ENCODE data around the gene VPS50.
"Not testable (repeated sequence)": the region's sequence is repeated elsewhere in the genome, so short reads cannot be mapped to it uniquely, and the experiment has no call there.

Gene VPS50

GRCh38 chr7:93239824-93240223, 7.7 kb downstream of the VPS50 start:
- DNase-seq, result no peak

DNA sequence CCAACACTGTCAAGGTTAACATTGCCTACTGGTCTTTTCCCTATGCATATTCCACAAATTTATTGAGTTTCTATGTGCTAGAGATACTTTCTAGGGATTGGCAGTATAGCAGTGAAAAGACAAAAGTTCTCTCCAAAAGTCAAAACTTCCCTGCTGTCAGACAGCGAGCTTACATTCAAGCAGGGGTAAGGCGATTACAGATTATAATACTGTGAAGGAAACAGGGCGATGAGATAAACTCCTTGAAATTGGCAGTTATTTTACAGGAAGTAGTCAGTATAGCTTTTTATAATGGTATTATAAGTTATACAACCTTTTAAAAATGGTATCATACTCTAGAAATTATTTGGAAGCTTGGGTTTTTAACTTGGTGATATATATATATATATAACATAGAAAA, 9.9 kb downstream of the VPS50 start:
- DNase-seq, result no peak

DNA sequence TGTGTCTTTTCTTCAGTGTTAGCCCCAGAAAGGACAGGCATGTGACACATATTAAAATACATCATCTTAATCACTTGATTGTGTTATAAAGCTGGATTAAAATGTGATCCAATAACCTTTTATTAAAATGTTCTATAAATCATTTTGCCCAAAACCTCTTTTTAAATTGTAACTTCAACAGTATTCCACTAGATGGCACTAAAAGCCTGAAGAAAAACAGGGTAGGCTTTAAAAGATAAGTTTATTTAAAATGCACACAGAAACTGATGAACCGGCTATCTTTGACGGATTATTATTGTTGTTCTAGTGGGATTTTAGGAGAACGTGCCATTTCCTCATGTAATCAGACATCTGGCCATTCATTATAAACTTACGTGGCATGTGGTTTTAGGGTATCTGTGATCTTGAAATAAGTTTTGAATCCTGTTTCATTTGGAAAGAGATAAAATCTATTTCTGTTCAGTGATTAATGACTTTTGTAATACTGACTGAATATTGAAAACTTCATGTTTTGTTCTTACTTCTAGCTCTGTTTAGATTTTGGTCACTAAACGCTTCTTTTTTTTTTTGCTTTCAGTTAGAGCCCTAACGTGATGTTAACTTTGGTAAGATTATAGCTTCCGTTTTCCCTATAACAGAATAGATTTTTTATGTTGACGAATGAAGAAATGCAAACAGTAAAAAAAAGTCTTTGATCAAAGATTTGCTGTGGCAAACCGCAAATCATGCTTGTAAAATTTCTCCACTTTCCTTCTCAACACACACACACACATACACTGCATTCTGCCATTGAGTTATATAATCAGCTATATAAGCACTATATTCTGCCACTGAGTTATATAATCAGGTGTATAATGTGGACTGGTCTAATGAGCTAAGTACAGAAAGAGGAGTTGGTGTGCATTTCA, 13.6 kb downstream of the VPS50 start:
- DNase-seq, result no peak

GRCh38 chr7:93249491-93250148, 17.5 kb downstream of the VPS50 start:
- no peak for DNase-seq

DNA sequence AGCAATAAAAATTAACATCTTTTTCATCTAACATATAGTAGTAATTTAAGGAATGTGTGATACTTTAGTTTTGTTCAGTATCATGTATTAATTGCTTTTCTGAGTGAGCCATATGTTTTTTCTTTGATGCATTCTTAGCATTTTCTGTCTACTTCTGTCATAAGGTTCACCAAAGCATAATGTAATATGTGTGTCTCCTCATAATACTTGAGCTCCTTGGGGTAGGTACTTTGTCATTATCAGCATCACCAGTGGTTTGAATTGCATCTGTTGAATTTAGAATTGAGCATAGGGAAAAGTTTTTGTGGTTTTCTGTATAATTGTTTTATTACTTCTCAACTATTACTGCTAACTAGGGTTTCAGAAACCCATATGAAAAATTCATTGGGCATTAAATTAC, 26.5 kb downstream of the VPS50 start:
- no peak for DNase-seq

DNA sequence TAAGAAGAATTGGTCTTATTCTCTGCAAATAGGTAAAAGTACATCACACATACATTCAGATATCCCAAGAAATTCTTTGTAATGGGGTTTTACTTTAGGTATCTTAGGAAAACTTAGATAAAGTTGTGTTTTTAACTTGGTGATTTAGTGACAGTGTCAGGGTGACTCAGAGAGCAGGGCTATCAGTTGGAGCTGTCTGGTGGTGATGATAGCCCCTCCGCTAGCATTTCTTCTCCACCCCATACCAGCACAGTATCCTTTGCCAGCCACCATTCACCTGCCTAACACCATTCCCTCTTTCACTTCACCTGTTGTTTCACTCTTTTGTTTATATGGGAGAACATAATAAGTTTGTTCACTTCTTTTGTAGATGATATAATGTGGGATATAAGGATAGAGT, 30.4 kb downstream of the VPS50 start:
- no peak for DNase-seq

DNA sequence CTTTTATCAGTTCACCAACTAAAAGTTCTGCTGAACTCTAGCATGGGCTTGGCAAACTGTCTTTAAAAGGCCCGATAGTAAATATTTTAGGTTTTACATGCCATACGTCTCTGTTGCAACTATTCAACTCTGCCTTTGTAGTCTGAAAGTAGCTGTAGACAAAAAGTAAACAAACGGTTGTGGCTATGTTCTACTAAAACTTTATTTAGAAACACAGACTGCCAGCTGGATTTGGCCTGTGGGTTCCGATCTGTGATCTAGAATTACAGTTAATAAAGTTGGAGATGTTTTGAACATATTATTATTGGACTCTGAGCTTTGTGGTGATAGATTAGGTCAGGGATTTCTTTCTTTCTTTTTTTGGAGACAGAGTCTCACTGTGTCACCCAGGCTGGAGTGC, 33.1 kb downstream of the VPS50 start:
- DNase-seq, result no peak

DNA sequence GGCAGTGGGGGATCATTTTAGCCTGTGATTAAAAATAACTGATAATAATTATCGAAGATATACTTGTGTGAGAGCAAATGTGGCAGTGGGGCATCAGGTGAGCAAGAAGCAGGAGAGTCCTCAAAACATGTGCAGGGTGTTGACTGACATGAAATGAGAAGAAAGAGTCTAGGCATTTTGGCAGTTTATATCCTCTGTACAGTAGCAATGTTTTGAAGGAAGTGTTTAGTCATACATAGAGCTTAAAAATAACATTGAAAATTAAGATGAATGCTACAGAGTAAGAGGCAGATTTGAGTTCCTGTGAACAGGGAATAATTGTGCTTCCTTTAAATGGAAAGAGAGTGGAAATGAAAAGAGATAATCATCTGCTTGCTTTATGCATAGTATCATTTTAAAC, 47.4 kb downstream of the VPS50 start:
- no peak for DNase-seq

DNA sequence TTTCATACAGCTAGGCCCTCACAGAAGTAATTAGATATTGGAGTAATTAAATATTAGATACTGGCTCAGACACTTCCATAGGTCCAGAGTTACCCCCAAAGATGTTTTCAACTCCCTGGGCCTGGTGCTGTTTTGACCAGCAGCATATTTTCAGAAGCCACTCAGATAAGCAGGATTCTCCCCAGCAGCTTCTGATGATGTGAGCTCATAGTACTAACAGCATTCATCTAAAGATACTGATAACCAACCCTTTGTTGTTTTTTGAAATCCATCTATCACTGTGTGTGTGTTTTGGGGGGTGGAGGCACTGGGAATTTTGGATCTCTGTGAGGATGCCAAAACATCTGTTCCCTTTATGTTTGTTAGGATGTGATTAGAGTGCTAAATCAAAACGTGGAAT, 52.7 kb downstream of the VPS50 start:
- no peak for DNase-seq

- DNase-seq, result no peak
These were observed 61.1 kb downstream of the VPS50 start for GRCh38 chr7:93293229-93293628.

DNA sequence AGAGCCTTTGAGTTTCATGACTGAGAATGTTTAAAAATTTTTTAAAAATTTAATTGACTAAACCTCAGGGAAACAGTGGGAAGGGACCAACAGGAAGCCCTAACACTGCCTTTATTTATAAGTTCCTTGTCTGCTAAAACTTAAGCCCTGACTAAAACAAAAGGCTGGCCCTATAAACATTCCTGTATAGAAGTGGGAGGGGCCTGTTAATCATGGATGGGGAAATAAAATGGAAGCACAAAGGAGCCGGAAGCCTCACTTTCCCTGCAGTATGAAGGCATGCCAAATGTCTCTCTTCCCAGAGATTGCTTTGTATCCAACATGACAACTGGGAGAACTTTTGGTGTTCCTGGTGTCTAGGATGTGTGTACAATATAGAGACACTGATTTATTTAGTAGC, 66.0 kb downstream of the VPS50 start:
- DNase-seq, result no peak

DNA sequence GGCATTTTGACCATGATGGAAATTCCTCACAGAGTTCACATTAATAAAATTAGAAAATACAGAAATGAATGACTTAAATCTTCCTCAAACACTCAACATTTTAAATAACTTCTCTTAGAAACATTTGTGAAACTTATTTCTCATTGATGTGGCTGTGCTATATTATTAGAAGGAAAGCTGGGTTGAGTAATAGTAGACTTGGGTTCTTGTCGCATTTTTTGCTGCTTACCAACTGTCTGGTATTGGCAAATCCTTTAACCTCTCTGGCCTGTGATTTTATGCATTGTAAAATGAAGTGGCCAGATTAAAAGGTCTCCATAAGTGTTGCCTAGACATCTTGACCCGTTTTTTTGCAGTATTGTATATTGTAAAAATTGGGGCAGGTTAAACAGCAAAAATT, 66.5 kb downstream of the VPS50 start:
- DNase-seq, result no peak

GRCh38 chr7:93301736-93302135, 69.6 kb downstream of the VPS50 start:
- no peak for DNase-seq

DNA sequence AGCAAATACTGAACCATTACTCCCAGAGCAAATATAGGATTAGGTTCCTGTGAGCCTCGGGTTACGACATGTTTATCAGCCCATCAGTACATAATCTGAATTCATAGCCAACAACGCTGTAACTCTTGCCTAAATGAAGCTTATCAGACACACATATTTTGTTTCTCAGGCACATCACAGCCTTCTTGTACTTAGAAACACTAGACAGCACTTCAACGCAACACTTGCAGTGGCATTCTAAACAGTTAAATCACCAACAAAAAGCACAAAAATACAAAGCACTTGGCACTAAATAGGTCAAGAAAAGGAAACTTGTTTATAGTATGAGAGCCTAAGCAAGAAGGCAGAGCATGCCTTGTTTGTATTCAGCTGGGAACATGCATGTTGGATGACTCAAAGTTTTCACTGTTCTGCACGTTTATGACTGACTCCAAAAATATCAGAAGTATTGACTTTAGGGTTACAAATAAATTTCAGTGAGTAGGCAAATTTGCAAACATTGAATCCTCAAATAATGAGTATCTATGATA, 75.0 kb downstream of the VPS50 start:
- no peak for DNase-seq

DNA sequence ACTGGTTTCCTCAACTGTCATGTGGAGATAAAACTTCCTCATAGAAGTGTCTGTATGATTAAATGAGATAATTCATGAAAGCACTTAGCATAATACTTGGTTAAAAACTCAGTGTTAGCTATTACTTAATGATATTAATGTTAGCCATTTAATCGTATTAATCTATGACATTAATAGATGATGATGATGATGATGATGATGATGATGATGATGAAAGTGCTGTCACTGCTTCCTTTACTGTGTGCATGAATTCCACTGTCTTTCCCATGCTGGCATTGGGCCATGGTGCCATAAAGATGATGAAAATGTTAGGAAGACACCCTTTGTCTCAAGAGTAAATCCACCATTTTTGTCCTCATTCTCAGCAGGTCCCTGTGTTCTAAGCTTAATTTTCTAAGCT, 75.8 kb downstream of the VPS50 start:
- no peak for DNase-seq

DNA sequence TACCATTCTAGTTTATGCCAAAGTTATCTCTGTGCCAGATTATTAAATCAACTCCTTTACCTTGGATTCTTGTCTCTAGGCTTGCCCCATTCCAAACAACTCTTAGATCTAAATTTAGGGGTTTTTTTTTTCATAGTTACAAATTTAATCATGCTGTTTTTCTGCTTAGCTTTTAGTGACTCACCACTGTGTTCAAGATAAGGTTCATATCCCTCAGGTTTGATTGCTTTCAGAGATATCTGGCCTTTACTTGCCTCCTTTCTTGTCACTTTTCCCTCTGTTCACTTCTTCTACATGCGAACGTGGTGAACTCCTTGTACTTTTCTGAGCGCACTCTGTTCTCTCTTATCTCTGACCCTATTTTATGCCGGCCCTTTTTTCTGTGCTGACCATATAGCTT, 78.2 kb downstream of the VPS50 start:
- DNase-seq, result no peak

GRCh38 chr7:93314449-93314848, 82.3 kb downstream of the VPS50 start:
- DNase-seq, result no peak

DNA sequence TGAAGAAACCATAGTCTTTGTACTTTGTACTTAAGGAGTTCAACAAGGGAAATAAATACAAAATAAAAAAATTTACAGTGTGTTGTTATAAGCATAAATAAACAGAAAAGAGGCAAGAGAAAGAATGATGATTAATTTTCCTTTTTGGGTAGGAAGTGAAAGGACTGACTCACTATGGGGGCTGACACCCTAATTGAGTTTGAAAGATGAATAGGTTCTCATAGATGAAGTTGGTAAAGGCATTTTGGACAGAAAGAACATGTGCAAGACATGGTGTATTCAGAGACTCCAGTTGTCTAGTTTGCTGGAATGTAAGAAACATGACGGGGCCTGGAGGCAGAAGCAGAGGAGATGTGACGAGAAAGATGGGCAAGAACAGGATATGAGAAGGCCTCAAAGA, 83.7 kb downstream of the VPS50 start:
- no peak for DNase-seq

- no peak for DNase-seq
These were observed 84.6 kb downstream of the VPS50 start for GRCh38 chr7:93316730-93317129.

DNA sequence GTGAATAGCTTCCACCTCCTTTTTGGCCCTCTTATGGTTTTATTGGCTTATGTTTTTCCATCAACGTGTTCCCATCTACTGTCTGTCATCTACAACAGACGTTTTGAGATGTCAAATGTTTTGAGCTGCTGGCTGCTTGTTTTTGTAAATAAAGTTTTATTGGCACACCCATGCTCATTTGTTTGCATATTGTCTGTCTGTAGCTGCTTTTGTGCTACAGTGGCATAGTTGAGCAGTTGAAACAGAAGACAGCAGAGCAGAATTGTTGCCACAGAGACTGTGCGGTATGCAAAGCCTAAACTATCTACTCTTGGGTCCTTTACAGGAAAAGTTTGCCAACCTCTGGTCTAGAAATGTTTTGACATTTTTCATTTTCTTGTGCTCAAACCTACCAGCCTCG, 88.7 kb downstream of the VPS50 start:
- DNase-seq, result no peak

DNA sequence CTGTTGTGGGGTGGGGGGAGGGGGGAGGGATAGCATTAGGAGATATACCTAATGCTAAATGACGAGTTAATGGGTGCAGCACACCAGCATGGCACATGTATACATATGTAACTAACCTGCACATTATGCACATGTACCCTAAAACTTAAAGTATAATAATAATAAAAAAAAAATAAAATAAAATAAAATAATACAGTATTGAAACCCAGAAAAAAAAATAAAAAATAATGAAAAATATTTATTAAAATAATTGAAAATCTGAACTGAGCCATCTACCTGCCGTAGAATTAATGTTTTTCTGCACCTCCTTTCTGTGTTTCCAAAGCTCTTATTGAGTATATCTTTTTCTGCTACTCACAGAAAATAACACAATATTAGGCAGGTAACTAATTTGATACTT, 94.1 kb downstream of the VPS50 start:
- not testable (repeated sequence) for DNase-seq

- no peak for DNase-seq
These were observed 95.0 kb downstream of the VPS50 start for GRCh38 chr7:93327006-93327633.

- no peak for DNase-seq
These were observed 99.5 kb downstream of the VPS50 start for GRCh38 chr7:93331706-93332105.

DNA sequence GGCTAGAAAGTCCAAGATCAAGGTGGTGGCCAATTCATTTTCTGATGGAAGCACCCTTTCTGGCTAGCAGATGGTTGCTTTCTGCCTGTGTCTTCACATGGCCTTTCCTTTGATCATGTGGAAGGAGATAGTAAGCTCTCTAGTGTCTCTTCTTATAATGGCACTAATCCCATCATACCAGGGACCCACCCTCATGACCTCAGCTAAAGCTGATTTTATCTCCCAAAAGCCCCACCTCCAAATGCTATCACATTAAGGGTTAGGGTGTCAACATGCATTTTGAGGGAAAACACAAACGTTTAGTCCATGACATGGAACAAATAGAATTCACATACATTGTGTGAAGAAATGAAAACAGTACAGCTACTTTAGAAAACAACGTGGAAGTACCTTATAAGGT, 100.0 kb downstream of the VPS50 start:
- DNase-seq, result no peak

Measured in stimulated activated CD4-positive, alpha-beta T cell treated with anti-CD3 and anti-CD28 coated beads, Interleukin-4, amount 100 ng/mL, for 24 hours (primary cell).